WERI-Rb-1 (cell line): Measurements from ENCODE around the gene SAMD4A.

Source experiments
- DNase-seq: peaks from one replicate; pipeline ENCODE4 v3.0.0-alpha.2; 2020
- H3K27ac ChIP-seq: fragments of 250-450 bp; sonication (Bioruptor Pico); 2 replicates; pipeline ENCODE4 v1.5.1; 2020; ENCODE audit warnings: mild to moderate bottlenecking, moderate library complexity
- H3K27me3 ChIP-seq: fragments of 250-450 bp; sonication (Bioruptor Pico); 2 replicates; pipeline ENCODE4 v1.5.1; 2021; ENCODE audit warnings: mild to moderate bottlenecking, low read depth, moderate library complexity; ENCODE audit not compliant: insufficient read depth, severe bottlenecking
- H3K36me3 ChIP-seq: fragments of 250-450 bp; sonication (Bioruptor Pico); 2 replicates; pipeline ENCODE4 v1.5.1; 2020; ENCODE audit warnings: mild to moderate bottlenecking, moderate library complexity
- H3K4me3 ChIP-seq: 2 replicates; pipeline ENCODE4 v1.5.1; 2011; ENCODE audit warnings: low read depth, mild to moderate bottlenecking, control low read depth, low read length
- H3K9me3 ChIP-seq: fragments of 250-450 bp; sonication (Bioruptor Pico); 2 replicates; pipeline ENCODE4 v1.5.1; 2021; ENCODE audit warnings: mild to moderate bottlenecking, moderate library complexity; ENCODE audit not compliant: severe bottlenecking
- TF ChIP-seq, protein P1 (sequence below): IDR thresholded peaks from 2 replicates; pipeline ENCODE4 v1.5.1; 2011; ENCODE audit warnings: low read depth, mild to moderate bottlenecking, control low read depth, inconsistent platforms, low read length

SAMD4A gene, protein sequence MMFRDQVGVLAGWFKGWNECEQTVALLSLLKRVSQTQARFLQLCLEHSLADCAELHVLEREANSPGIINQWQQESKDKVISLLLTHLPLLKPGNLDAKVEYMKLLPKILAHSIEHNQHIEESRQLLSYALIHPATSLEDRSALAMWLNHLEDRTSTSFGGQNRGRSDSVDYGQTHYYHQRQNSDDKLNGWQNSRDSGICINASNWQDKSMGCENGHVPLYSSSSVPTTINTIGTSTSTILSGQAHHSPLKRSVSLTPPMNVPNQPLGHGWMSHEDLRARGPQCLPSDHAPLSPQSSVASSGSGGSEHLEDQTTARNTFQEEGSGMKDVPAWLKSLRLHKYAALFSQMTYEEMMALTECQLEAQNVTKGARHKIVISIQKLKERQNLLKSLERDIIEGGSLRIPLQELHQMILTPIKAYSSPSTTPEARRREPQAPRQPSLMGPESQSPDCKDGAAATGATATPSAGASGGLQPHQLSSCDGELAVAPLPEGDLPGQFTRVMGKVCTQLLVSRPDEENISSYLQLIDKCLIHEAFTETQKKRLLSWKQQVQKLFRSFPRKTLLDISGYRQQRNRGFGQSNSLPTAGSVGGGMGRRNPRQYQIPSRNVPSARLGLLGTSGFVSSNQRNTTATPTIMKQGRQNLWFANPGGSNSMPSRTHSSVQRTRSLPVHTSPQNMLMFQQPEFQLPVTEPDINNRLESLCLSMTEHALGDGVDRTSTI

DNA sequence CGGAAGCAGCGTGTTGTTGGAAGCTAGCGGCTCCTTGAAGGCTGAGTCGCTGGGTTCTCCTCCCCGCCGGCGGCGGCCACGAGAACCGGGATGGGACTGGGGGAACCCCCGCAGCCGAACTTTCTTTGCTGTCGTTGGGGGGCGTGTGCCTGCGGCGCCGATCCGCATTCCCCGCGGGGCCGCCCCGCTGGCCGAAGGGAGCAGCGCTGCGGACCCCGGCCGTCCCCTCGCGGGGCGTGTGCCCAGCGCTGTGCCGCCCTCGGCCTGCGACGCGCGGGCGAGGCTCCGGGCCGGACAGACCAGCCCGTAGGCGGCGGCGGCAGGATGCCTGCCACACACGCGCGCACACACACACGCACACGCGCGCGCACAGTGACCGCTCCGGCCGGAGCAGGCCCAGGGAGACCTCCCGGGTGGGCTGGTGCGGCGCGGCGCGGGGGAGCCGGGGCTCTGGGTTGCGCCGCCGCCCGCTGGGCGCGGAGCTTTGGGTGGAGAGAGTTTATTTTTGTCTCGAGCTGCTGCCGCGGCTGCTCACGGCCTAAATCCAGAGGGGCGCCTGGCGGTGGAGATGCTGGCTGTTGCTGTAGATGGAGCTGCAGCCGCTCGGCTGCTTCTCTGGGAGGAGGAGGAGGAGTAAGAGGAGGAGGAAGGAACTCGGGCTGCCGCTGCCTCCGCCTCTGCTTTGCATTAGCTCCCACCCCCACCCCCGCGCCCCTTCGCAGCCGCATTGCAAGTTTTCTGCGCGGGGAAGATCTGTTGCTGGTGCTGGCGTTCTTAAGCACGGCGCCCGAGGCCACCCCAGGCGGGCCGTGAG, at the start of gene SAMD4A:
Gene SAMD4A (plus strand): TSS at position 719 of the 814 bp plus-strand sequence. CDS start 789 bp downstream, outside the sequence.
- peak; percentile 75 for DNase-seq
- peak within 1 kb of the TSS; percentile 67 for H3K27ac ChIP-seq
- peaks cover 3% of the 10 kb centered on the region for H3K36me3 ChIP-seq
- TF ChIP-seq, protein P1, sequence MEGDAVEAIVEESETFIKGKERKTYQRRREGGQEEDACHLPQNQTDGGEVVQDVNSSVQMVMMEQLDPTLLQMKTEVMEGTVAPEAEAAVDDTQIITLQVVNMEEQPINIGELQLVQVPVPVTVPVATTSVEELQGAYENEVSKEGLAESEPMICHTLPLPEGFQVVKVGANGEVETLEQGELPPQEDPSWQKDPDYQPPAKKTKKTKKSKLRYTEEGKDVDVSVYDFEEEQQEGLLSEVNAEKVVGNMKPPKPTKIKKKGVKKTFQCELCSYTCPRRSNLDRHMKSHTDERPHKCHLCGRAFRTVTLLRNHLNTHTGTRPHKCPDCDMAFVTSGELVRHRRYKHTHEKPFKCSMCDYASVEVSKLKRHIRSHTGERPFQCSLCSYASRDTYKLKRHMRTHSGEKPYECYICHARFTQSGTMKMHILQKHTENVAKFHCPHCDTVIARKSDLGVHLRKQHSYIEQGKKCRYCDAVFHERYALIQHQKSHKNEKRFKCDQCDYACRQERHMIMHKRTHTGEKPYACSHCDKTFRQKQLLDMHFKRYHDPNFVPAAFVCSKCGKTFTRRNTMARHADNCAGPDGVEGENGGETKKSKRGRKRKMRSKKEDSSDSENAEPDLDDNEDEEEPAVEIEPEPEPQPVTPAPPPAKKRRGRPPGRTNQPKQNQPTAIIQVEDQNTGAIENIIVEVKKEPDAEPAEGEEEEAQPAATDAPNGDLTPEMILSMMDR: no peak
- peak within 1 kb of the TSS; percentile 94 for H3K4me3 ChIP-seq
- no peaks in the 10 kb centered on the region for H3K27me3 ChIP-seq
- H3K9me3 ChIP-seq: no peaks in the 10 kb centered on the region

DNA sequence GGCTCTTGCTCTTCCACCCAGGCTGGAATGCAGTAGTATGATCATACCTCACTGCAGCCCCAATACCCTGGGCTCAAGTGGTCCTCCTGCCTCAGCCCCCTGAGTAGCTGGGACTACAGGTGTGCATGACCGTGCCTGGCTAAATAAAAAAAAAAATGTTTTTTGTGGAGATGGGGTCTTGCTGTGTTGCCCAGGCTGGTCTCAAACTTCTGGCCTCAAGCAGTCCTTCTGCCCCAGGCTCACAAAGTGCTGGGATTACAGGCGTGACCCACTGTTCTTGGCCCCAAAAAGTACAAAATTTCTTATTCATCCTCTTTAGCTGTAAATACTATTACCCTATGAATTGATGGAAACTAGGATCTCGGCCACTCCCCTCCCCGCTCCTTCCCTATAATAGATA, 42.5 kb upstream of the SAMD4A start:
- DNase-seq: no peak
- no peaks in the 10 kb centered on the region for H3K9me3 ChIP-seq
- TF ChIP-seq, protein P1: no peak
- peaks cover 25% of the 10 kb centered on the region for H3K36me3 ChIP-seq
- no peaks in the 10 kb centered on the region for H3K27me3 ChIP-seq
- H3K4me3 ChIP-seq: no peak overlapping the region
- H3K27ac ChIP-seq: no peak overlapping the region

DNA sequence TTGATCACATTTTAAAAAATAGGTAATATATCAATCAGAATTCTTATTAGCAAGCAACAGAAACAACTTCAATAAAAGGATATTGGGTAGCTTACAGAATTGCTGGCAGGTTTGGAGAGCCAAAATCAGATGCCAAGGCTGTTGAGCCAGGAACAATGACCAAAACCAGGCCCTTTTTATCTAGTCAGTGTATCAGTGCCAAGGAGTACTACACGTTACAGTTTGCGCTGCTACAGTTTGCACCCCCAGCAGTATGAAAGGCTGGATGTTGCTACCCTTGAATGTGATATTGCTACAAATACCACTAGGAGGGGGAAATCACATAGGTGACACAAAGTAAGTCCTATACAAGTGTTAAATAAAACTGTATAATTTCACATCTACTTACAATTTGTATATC, 38.0 kb upstream of the SAMD4A start:
- TF ChIP-seq, protein P1: no peak
- Histone ChIP-seq H3K36me3 (peaks cover 12% of the 10 kb centered on the region), H3K27me3 (no peaks in the 10 kb centered on the region), H3K4me3 (no peak overlapping the region), H3K9me3 (no peaks in the 10 kb centered on the region), H3K27ac (no peak overlapping the region)
- no peak for DNase-seq

DNA sequence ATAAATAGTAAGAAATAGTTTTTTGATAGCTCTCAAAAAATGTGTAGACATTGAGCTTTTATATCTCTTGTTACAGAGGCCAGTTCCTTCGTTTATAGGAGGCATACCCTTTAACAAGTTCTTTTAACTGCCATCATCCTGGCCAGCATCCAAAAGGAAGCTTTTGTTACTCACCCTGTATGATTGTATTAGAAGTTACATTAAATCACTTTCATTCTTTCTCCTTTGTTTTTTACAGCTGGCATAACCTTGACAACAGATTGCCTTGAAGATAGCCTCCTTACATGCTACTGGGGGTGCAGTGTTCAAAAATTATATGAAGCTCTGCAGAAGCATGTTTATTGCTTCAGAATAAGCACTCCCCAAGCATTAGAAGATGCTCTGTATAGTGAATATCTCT, 37.1 kb upstream of the SAMD4A start:
- no peaks in the 10 kb centered on the region for H3K9me3 ChIP-seq
- H3K27me3 ChIP-seq: no peaks in the 10 kb centered on the region
- no peak overlapping the region for H3K27ac ChIP-seq
- no peak for DNase-seq
- H3K36me3 ChIP-seq: peaks cover 6% of the 10 kb centered on the region
- no peak overlapping the region for H3K4me3 ChIP-seq
- TF ChIP-seq, protein P1: no peak

DNA sequence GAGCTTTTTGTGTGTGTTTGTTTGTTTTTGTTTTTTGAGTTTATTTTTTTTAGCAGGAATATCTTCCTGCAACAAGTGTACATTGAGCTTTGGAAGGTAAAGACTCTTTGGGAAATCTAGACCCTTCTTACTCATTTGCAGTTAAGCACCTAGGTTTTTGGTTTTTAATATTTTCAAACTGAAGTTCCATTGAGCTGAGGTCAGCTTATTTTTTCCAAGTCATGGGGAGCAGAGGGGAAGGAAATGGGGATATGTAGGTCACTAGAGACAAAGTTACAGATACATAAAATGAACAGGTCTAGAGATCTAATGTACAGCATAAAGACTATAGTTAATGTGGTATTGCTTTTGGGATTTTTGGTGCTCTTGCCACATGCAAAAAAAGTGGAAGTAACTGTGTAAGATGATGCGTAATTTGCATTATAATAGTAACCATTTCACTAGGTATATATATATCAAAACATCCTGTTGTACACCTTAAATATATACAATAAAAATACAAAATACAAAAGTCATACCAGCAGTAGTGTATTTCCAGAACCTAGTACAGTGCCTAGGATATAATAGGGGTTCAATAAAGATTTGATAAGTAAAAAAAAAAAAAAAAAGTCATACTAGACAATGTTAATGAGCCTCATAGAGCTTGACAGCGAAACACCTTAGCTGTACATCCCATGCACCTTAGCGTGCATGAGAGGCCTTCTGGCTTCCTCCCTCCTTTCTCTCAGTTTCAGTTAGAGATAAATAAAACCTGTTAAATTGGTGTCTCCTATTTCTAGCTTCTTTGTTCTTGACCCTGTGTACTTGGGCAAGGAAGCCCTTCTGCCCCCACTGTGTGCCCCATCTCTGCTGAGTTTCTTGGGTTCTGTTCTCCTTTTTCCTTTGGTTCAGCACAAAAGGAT, 34.6 kb upstream of the SAMD4A start:
- H3K4me3 ChIP-seq: no peak overlapping the region
- no peaks in the 10 kb centered on the region for H3K27me3 ChIP-seq
- H3K9me3 ChIP-seq: no peaks in the 10 kb centered on the region
- no peaks in the 10 kb centered on the region; the same call in none of the 2 replicates for H3K36me3 ChIP-seq
- TF ChIP-seq, protein P1: no peak
- no peak overlapping the region for H3K27ac ChIP-seq
- DNase-seq: no peak
